Endometrial microvascular endothelial cells (primary cell): ENCODE results near the gene KCNQ1. TPM values are rescaled to one million over a fixed set of nuclear protein-coding genes. Genes with fewer than 3 reads are reported as not detected.

Experiments
- in situ Hi-C: cut with HindIII; loops from 2 replicates; pipeline ENCODE4 v1.10.0; 2017; ENCODE audit warnings: low sequenced_read_pairs, low pct_unique_long_range_greater_than_20kb; ENCODE audit errors: inconsistent ontology term
- total RNA-seq: library from RNA; depleted of rRNA; stranded (reverse); fragments of >200 nt; gene quantifications from one replicate; pipeline ENCODE4 v1.2.3, GENCODE V29; 2015; ENCODE audit errors: inconsistent ontology term

Gene KCNQ1, protein sequence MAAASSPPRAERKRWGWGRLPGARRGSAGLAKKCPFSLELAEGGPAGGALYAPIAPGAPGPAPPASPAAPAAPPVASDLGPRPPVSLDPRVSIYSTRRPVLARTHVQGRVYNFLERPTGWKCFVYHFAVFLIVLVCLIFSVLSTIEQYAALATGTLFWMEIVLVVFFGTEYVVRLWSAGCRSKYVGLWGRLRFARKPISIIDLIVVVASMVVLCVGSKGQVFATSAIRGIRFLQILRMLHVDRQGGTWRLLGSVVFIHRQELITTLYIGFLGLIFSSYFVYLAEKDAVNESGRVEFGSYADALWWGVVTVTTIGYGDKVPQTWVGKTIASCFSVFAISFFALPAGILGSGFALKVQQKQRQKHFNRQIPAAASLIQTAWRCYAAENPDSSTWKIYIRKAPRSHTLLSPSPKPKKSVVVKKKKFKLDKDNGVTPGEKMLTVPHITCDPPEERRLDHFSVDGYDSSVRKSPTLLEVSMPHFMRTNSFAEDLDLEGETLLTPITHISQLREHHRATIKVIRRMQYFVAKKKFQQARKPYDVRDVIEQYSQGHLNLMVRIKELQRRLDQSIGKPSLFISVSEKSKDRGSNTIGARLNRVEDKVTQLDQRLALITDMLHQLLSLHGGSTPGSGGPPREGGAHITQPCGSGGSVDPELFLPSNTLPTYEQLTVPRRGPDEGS
- total RNA-seq, result not detected

DNA sequence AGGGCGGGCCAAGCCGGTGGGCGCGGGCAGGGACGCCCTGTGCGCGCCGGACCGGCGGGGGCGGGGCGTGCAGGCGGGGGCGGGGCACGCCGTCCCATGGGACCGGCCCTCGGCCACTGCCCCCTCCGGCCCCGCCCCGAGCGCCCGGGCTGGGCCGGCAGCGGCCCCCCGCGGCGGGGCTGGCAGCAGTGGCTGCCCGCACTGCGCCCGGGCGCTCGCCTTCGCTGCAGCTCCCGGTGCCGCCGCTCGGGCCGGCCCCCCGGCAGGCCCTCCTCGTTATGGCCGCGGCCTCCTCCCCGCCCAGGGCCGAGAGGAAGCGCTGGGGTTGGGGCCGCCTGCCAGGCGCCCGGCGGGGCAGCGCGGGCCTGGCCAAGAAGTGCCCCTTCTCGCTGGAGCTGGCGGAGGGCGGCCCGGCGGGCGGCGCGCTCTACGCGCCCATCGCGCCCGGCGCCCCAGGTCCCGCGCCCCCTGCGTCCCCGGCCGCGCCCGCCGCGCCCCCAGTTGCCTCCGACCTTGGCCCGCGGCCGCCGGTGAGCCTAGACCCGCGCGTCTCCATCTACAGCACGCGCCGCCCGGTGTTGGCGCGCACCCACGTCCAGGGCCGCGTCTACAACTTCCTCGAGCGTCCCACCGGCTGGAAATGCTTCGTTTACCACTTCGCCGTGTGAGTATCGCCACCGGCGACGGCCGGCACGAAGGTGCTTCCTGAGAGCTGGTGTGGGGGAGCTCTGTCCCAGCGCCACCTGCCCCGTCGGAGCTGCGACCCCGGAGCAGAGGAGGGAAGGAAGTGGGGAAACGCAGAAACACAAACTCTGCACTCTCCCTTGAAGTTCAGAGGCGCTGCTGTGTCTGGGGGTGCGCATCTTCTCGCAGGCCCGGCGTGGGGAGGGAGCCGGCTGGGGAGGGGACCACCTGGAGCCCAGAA lies at the start of gene KCNQ1:
Gene KCNQ1, plus strand, starts transcription at position 188 of the 925 bp plus-strand sequence. Its CDS starts 91 bp downstream, at position 279.
- in situ Hi-C loops, result no loop called here

DNA sequence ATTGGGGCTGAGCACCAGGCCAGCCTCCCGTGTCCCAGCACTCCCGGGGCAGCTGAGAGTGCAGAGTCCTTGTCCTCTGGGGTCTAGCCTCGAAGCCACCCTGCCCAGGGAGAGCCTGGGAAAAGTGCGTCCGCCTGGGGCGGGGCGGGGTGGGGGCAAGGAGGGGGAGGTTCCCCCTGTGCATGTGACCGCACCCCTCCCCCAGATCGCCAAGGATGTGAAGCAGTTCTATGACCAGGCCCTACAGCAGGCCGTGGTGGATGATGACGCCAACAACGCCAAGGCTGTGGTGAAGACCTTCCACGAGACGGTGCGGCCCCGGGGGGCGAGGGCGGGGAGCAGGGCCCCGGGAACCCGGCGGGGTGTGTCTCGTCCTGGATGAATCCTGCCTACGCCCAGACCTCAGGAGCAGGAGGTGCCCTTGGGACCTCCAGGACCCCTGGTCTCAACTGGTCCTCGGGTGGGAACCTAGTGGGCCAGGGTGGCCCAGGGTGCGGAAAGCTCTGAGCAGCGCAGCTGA lies 49.5 kb upstream of the KCNQ1 start:
- in situ Hi-C loops, result no loop called here

- in situ Hi-C loops, result no loop called here
Measured at GRCh38 chr11:2395856-2396255, 49.0 kb upstream of the KCNQ1 start.

GRCh38 chr11:2396471-2396870 lies 48.3 kb upstream of the KCNQ1 start:
- in situ Hi-C loops, result no loop called here

- in situ Hi-C loops, result no loop called here
Measured at GRCh38 chr11:2397005-2397404, 47.8 kb upstream of the KCNQ1 start.

DNA sequence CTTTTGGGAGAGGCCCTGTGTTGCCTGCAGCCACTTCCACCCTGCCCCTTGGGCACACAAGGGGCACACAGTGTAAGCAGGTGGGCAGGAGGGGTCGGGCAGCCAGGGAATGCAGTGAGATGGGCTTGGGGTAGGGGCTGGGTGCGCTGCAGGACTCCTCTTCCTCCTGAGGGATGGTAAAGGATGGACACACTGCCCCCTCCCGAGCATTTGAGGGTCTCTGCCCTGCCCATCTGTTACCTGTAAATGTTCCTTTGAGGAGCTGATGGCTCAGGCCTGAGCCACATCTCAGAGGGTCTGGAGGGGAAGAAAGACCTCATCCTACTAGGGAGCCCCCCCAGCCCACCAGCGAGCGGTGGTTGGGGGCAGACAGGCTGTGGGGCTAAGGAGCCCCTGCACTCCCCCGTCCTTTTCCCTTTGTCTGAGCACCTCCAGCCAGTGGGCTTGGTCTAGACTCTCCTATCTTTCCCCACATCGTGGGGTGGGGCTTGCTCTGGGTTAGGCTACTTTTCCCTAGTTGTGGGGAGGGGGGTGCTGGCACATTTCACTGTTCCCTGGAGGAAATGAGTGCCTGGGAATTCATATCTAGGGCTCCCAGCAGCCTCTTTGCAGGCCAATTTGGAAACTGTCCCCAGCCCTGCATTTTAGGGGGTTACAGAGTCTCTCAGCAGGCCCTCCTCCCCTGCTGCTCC lies 46.0 kb upstream of the KCNQ1 start:
- in situ Hi-C loops, result no loop called here

- in situ Hi-C loops, result no loop called here
Measured at GRCh38 chr11:2399488-2400068, 45.2 kb upstream of the KCNQ1 start.

GRCh38 chr11:2400069-2400761 lies 44.6 kb upstream of the KCNQ1 start, which contains the start of gene TSSC4:
TSS of gene TSSC4 (plus strand) at chr11:2400750. CDS start at chr11:2402634, 1,884 bp downstream.
- in situ Hi-C loops, result no loop called here

- in situ Hi-C loops, result no loop called here
Measured at GRCh38 chr11:2400762-2401435, 43.9 kb upstream of the KCNQ1 start.

GRCh38 chr11:2401436-2401984 lies 43.3 kb upstream of the KCNQ1 start:
- in situ Hi-C loops, result no loop called here

DNA sequence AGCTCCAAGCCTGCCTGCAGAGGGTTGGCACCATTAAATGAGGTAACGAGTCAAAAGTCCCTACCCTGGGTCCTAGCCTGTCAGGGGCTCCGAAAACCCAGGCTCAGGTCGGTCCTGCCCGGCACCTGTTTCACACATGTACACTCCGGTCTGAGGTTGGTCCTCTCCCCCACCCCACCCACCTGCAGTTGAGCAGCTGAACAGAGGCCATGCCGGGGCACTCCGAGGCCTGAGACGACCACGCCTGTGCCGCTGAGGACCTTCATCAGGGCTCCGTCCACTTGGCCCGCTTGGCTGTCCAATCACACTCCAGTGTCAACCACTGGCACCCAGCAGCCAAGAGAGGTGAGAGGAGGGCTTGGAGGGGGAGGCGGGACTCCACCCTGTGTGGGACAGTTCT lies 42.7 kb upstream of the KCNQ1 start:
- in situ Hi-C loops, result no loop called here

- in situ Hi-C loops, result no loop called here
Measured at GRCh38 chr11:2402890-2403645, 41.7 kb upstream of the KCNQ1 start.

- in situ Hi-C loops, result no loop called here
Measured at GRCh38 chr11:2404735-2405196, 40.0 kb upstream of the KCNQ1 start.

- in situ Hi-C loops, result no loop called here
Measured at GRCh38 chr11:2406451-2406850, 38.4 kb upstream of the KCNQ1 start.

- in situ Hi-C loops, result no loop called here
Measured at GRCh38 chr11:2406878-2407410, 37.9 kb upstream of the KCNQ1 start.

- in situ Hi-C loops, result no loop called here
Measured at GRCh38 chr11:2408671-2409070, 36.1 kb upstream of the KCNQ1 start.
